HG02884 (cell line): Measurements from ENCODE around the gene PRSS8.

ENCODE experiments used
- ATAC-seq: cut with Tn5 transposase; IDR thresholded peaks from one replicate; pipeline ENCODE4 v1.9.1; 2021; ENCODE audit warnings: mild to moderate bottlenecking, moderate library complexity; ENCODE audit not compliant: unreplicated experiment

PRSS8 gene

GRCh38 chr16:31083981-31084380, 51.5 kb downstream of the PRSS8 start:
- ATAC-seq = no peak

- ATAC-seq = no peak
Observed at GRCh38 chr16:31083556-31083955, 52.0 kb downstream of the PRSS8 start.

- ATAC-seq = no peak
Observed at GRCh38 chr16:31083081-31083480, 52.4 kb downstream of the PRSS8 start.

GRCh38 chr16:31082368-31083045, 53.0 kb downstream of the PRSS8 start:
- no peak for ATAC-seq
